ENCODE results near the gene FCRL5.
"Not testable (repeated sequence)": the region's sequence is repeated elsewhere in the genome, so short reads cannot be mapped to it uniquely, and the experiment has no call there.

FCRL5 gene

DNA sequence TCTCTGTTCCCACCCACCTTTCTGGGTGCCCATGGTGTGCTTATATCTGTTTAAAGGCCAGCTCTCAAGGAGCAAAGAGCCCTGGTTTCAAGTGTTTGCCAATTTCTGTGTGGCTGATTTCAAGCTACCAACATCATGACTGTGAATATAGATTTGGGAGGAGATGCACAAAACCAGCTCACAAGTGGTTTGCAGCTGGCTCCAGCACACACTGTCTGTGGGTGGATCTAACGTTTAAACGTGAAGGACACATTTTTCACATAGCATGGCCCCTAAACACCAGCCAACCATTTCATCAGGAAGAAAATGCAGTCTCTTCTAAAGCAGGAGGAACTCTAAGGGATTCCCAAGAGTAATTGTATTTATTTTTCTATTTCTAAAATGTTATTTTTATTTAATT lies 65.2 kb downstream of the FCRL5 start:
- no peak for DNase-seq

DNA sequence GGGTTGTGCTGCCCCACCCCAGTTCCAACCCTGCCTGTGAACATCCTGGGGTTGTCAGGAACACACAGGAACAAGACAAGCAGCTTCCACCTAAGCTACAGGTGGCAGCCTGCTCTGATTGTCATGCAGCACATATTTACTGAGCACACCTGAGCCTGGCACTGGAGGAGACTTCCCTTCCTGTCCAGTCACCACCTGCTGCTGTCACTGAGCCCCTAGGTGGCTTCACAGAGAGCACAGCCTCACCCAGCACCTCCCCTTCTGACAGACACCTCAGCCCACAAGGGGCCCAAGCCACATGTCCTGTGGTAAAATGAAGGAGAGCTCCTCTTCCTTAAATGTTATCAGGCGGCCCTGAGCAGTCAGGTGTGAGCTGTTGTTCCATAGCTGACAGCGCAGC lies 65.9 kb downstream of the FCRL5 start:
- not testable (repeated sequence) for DNase-seq

DNA sequence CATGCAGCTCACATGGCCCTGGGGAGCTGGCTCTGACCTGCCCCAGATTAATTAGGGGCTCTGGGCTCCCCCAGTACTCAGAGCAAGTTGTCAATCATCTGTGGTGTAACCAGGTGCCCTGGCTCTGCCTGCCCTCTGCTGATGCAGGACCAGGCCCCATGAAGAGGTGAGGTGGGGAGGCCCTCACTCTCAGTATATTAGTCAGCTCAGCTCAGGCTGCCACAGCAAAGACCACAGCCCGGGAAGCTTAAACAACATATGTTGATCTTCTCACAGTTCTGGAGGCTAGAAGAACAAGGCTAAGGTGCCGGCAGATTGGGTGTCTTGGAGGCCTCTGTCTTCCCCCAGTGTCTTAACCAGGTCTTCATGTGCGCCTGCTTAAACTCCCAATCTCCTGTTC lies 66.5 kb downstream of the FCRL5 start:
- DNase-seq: no peak

DNA sequence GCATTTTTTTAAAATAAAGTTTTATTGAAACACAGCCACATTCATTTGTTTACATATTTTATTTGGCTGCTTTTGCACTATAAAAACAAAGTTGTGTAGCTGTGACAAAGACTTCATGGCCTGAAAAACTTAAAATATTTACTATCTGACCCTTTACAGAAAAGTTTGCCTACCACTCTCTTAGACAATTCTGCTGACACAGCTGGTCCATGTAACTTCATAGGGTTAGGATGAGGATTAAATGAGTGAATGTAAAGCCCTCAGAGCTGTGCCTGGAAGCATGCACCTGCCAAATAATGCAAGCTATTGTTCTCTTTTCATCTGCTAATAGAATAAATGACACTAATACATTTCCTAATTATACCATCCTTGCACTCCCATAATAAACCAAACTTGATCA lies 67.7 kb downstream of the FCRL5 start:
- DNase-seq: no peak

DNA sequence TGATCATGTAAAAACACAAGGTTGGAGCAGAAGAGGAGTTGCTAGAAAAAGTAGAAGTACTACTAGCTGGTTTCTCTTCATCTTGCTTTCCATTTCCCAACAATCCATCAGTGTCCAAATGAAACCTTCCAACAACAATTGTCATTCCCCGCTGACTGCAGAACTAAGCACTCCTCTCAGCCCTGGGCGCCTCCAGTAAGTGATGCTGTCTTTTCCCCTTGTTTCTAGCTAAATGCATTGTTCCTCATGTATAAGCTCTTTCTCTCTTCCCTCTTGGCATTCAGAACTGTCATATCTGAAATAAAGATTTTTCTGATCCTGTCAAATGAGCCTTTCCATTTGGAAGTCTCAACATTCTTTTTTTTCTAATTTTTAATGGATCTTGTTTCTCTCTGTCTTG lies 68.7 kb downstream of the FCRL5 start:
- DNase-seq: no peak

DNA sequence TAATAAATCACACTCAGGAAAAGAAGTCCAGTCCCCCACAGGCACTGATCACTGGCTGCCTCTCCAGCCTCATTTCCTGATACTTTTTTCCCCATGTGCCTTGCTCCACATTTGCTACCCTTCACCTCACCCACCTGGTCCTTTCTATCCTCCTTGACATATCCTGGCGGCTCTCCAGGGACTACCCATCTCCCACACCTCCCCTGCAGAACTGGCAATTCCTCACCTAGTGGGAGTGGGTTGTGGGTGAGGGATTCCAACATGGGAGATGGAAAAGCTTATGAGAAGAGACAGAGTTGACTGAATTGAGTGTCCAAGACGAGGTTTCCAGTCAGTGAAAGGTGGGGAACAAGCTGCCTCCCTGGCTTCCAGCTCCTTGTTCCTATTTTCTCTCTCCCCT lies 69.6 kb downstream of the FCRL5 start:
- DNase-seq: no peak

DNA sequence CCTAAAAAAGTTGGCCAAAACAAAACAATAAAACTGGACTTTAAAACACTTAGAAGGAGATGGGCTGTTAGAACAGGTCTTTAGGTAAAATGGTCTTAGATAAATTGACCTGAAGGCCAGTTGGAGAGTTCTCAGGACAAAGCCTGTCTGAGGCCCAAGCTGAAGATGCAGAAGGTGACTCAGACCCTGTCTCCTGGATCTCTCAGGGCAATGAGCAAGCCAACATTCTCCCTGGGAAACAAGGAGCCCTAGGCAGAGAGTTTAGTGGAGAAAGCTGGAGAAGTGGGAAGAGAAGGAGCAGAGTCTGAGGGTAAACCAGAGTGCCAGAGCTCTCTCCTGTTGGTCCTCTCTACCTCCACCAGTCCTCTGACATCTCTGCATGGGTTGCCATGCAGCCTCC lies 70.1 kb downstream of the FCRL5 start:
- DNase-seq: no peak

DNA sequence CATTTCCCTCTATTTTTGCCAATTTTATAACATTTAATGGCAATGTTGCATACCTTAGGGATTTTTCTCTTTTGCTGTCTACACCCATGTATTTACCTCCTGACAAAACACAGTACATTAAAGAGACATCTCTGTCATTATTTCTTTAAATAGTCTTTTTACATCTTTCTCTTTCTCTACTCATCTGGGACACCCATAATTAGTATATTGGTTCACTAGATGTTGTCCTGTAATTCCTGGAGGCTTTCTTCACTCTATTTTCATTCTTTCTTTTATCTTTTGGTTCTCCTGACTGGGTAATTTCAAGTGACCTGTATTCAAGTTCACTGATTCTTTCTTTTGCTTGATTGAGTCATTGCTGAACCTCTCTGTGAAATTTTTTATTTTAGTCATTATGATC lies 74.3 kb downstream of the FCRL5 start:
- no peak for DNase-seq

DNA sequence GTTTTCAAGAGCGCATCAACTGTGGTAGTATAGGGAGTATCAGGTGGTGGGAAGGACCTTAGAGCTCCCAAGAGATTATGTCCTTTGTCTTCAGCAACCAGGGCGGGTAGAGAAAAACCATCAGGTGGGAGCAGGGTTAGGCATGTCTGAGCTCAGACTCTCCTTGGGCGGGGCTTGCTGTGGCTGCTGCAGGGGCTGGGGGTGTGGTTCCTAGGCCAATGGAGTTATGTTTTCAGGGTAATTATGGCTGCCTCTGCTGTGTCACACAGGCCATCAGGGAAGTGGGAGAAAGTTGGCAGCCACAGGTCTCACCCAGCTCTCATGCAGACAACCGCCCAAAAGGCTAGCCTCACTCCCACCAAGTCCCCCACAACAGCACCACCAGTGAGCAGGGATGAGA lies 74.9 kb downstream of the FCRL5 start:
- no peak for DNase-seq

DNA sequence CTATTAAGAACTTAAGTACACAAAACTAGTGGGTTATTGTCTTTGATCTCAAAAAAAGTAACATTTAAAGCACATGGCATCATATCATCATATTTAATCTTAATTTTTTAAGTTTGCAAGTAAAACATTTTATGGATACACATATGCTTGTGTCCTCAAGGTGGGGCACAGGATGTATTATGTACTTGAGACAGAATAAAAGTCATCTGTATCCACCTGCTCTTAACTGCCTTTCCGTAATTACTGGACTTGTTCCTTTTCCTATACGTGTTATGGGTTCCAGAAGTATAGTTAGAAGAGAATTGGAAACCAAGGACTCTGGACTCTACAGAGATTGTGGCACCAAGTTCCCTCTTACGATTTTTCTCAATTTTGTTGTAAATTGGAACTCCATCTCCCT lies 79.4 kb downstream of the FCRL5 start:
- DNase-seq: no peak

DNA sequence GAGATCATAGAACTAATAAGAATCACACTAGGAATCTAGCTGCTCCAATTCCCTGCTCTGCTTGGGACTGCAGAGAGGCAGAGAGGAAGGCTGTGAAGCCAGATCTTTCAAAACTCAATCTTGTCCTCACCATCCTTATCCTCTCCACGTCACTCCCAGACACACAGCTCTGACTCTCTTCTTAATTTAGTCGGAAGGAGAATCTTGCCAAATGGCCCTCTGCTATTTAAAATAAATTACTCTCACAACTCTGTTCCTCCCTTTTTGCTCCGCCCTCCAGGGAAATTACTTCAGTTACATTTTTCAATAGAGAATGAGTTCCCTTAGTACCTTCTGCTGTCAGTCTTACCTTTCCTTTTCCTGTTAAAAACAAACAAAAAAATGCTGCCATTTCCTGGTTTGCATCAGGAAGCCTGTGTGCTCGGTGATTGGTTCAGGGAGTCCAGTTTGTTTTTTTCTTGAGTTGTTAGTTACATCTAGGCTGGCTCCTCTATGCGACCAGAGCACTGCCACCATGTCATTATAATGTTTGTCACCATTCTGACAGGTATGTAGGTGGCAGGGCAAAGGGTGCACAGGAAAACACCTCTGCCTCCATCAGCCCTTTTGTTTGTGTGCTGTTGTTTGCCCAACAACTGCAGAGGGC lies 80.1 kb downstream of the FCRL5 start:
- no peak for DNase-seq

DNA sequence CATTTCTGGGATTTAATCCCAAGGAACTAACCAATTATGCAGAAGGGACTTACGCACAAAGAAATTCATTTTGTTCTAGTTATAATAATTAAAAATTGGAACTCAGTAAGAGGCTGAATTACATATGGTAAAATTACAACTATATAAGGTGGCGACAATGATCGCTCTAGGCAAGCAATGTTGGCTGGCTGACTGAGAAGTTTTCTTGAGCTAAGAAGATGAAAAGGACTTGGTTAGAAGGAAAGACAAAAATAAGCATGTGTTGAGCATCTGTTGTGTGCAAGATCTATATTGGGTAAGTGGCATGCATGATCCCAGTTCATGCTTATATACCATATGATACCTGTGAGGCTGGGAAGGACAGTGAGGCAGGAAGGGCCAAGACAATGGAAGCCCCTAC lies 80.8 kb downstream of the FCRL5 start:
- DNase-seq: no peak

DNA sequence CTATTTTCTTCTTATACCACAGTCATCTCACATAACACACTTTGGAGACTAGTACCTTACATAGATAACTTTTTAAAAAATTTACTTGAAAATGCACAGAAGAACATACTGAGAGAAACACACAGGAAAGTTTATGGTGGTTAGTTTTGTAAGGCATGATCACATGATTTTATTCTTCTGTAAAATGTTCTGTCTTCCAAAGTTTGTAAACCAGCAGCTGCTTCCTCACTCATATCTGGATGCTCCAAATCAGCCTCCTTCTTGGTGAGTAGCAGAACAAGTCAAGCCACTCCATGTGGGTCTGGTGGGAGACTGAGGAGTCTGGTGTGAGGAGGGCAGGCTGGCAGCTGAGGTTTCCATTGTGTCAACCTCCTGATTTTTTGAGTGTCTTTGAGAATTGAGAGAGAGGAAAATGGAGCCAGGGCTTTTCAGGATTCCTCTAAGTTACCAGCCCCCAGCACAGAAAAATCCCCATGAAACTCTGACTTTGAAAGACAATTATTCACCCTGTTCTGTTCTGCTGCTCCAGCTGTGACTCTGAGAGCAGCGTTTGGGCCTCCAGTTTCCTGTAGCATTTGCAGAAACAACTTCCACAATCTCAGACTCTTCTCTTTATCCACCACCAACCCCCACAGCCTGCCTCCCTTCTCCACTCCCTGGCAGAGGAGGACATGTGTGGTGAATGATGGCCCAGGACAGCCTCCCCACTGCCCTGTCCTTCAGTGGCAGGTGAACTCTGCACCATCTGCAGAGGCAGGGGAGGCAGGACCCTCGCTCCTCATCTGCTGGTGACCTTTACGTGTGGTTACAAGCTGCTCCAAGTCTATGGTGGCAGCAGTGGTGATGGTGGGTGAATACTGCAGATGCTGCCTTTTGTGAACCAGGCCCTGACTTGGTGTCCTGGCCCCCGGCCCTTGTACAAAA lies 82.3 kb downstream of the FCRL5 start:
- no peak for DNase-seq

DNA sequence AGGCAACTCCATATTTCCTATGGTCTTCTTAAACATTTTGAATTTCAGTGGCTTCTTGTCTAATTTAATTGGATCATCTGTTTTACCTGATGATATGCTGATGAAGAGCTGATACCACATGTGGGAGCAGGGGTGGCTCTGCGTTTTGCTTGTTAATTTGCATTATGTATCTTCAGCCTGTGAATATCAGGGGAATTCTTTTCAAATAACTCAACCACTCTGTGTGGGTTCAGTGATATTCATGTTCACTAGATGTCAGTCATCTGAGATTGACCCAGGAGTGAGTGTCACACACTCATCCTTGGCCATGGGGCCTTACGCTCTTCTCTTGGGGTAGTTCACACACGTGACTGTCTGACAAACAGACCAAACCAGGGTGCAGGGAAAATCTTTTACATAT lies 83.0 kb downstream of the FCRL5 start:
- DNase-seq: no peak

DNA sequence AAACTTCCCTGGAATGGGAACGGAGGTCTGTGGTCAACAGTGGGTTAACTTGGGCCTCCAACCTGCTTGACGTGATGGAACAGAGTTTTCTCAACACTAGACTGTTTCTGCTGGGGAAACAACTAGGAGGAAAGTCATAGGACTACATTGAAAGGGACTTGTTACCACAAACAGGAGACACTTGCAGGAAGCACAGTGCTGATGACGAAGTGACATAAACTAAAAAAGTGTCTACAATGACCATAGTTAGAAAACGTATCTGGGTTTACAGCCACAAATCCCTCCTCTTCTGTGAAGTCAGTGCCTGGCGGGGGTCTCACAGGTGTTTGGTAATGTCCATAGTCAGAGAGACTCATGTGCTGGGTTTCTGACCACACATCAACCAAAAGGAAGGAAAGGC lies 86.3 kb downstream of the FCRL5 start:
- no peak for DNase-seq
